SK-N-MC (cell line): Measurements from ENCODE around the gene NOS3.

Experiments
- EZH2 ChIP-seq: fragments of 200-600 bp; sonication (generic); IDR thresholded peaks from one replicate; pipeline ENCODE4 v1.6.1; 2017; ENCODE audit warnings: antibody characterized with exemption
- POLR2AphosphoS5 ChIP-seq: IDR thresholded peaks from 2 replicates; pipeline ENCODE4 v1.6.1; 2012; ENCODE audit warnings: mild to moderate bottlenecking, low read depth, low read length, borderline replicate concordance

DNA sequence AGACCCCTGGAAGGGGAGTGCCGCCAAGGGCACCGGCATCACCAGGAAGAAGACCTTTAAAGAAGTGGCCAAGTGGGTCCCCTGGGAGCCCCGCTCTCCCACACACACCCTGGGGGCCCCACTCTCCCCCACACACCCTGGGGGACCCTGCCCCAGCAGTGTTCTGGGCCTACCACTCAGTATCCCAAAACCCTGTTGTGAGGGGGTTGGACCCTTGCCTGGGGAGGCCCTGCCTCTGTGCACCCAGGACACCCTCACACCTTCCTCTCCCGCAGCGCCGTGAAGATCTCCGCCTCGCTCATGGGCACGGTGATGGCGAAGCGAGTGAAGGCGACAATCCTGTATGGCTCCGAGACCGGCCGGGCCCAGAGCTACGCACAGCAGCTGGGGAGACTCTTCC, 10.7 kb downstream of the NOS3 start:
- no peak for TF ChIP-seq EZH2
- TF ChIP-seq POLR2AphosphoS5 = no peak
